Lower lobe of right lung (tissue), 2 donors: ENCODE data around the gene FNDC4. TPM values are rescaled to one million over a fixed set of nuclear protein-coding genes. Genes with fewer than 3 reads are reported as not detected.
A peak's percentile ranks its signal among the peaks of the same experiment; 100 is the strongest.

ENCODE experiments used
- ATAC-seq, 2 donors: fragments of 200-7000 bp; cut with Tn5 transposase; one replicate each; pipeline ENCODE4 v1.9.1; 2020 to 2022; ENCODE audit warnings: mild to moderate bottlenecking in 2 of 2, moderate library complexity in 2 of 2
- DNase-seq: peaks from one replicate; pipeline ENCODE4 v3.0.0-alpha.2; 2020
- H3K27ac ChIP-seq: fragments of 200-600 bp; one replicate; pipeline ENCODE4 v1.8.0; 2022
- H3K27me3 ChIP-seq: fragments of 200-600 bp; one replicate; pipeline ENCODE4 v1.8.0; 2022; ENCODE audit warnings: low read depth
- H3K36me3 ChIP-seq: fragments of 200-600 bp; one replicate; pipeline ENCODE4 v1.8.0; 2022; ENCODE audit warnings: mild to moderate bottlenecking
- H3K4me1 ChIP-seq: fragments of 200-600 bp; one replicate; pipeline ENCODE4 v1.8.0; 2022
- H3K4me3 ChIP-seq: fragments of 200-600 bp; one replicate; pipeline ENCODE4 v1.8.0; 2022; ENCODE audit warnings: mild to moderate bottlenecking
- H3K9me3 ChIP-seq: fragments of 200-600 bp; one replicate; pipeline ENCODE4 v1.8.0; 2022
- intact Hi-C: fragments of 100-400 bp; cut with DNase I; formaldehyde crosslinking; loops from one replicate; pipeline ENCODE4 v1.11.0; 2022
- total RNA-seq: library from RNA; stranded (reverse); fragmentation: NEBNext Ultra II Directional; extraction: Animal tissue kit (Norgen Biotek cat#: 25700); gene quantifications from one replicate; pipeline ENCODE4 v1.2.1, GENCODE V29; 2021
- TF ChIP-seq, protein P1 (sequence below): fragments of 200-600 bp; IDR thresholded peaks from one replicate; pipeline ENCODE4 v1.8.0; 2022; ENCODE audit warnings: antibody characterized with exemption, mild to moderate bottlenecking
- donor health status: DM: no; HTN: yes; CAD: no; lungs with severe emphysema.

Gene FNDC4
- total RNA-seq, 1 donor from 2014 or later: 1.6 TPM

DNA sequence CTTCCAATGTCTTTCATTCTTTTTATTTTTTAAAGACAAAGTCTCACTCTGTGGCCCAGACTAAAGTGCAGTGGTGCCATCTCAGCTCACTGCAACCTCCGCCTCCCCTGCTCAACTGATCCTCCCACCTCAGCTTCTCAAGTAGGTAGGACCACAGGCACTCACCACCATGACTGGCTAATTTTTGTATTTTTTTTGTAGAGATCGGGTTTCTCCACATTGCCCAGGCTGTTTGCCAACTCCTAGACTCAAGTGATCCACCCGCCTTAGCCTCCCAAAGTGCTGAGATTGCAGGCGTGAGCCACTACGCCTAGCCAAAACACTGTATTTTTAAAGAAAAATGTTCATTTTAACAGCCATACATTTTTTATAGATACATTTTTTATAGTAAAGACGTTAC is 14.3 kb upstream of the FNDC4 start:
- no peaks in the 10 kb centered on the region for H3K4me1 ChIP-seq
- H3K27ac ChIP-seq: no peak overlapping the region
- no peaks in the 10 kb centered on the region for H3K27me3 ChIP-seq
- intact Hi-C loops: no loop called here
- TF ChIP-seq, protein P1, sequence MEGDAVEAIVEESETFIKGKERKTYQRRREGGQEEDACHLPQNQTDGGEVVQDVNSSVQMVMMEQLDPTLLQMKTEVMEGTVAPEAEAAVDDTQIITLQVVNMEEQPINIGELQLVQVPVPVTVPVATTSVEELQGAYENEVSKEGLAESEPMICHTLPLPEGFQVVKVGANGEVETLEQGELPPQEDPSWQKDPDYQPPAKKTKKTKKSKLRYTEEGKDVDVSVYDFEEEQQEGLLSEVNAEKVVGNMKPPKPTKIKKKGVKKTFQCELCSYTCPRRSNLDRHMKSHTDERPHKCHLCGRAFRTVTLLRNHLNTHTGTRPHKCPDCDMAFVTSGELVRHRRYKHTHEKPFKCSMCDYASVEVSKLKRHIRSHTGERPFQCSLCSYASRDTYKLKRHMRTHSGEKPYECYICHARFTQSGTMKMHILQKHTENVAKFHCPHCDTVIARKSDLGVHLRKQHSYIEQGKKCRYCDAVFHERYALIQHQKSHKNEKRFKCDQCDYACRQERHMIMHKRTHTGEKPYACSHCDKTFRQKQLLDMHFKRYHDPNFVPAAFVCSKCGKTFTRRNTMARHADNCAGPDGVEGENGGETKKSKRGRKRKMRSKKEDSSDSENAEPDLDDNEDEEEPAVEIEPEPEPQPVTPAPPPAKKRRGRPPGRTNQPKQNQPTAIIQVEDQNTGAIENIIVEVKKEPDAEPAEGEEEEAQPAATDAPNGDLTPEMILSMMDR: no peak
- DNase-seq (no peak), ATAC-seq (peak; percentile 56 to 74)
- no peaks in the 10 kb centered on the region for H3K36me3 ChIP-seq
- no peak overlapping the region for H3K4me3 ChIP-seq
- H3K9me3 ChIP-seq: no peaks in the 10 kb centered on the region

- intact Hi-C loops: no loop called here
- no peaks in the 10 kb centered on the region for H3K27me3 ChIP-seq
- DNase-seq (no peak), ATAC-seq (no peak)
- no peak overlapping the region for H3K27ac ChIP-seq
- TF ChIP-seq, protein P1: no peak
- H3K9me3 ChIP-seq: no peaks in the 10 kb centered on the region
- no peaks in the 10 kb centered on the region for H3K36me3 ChIP-seq
- H3K4me3 ChIP-seq: no peak overlapping the region
- no peaks in the 10 kb centered on the region for H3K4me1 ChIP-seq
Measured at GRCh38 chr2:27507293-27507692, 12.3 kb upstream of the FNDC4 start.

- Histone ChIP-seq H3K36me3 (no peaks in the 10 kb centered on the region), H3K4me3 (no peak overlapping the region), H3K27me3 (no peaks in the 10 kb centered on the region), H3K27ac (no peak overlapping the region), H3K4me1 (no peaks in the 10 kb centered on the region), H3K9me3 (no peaks in the 10 kb centered on the region)
- ATAC-seq (no peak), DNase-seq (no peak)
- TF ChIP-seq, protein P1: no peak
- intact Hi-C loops: no loop called here
Measured at GRCh38 chr2:27506587-27506986, 11.6 kb upstream of the FNDC4 start.

- TF ChIP-seq, protein P1: no peak
- Histone ChIP-seq H3K9me3 (no peaks in the 10 kb centered on the region), H3K27ac (no peak overlapping the region), H3K36me3 (no peaks in the 10 kb centered on the region), H3K27me3 (peaks cover 6% of the 10 kb centered on the region), H3K4me3 (no peak overlapping the region), H3K4me1 (no peaks in the 10 kb centered on the region)
- ATAC-seq (no peak), DNase-seq (no peak)
- intact Hi-C loops: no loop called here
Measured at GRCh38 chr2:27502142-27502541, 7.1 kb upstream of the FNDC4 start.

DNA sequence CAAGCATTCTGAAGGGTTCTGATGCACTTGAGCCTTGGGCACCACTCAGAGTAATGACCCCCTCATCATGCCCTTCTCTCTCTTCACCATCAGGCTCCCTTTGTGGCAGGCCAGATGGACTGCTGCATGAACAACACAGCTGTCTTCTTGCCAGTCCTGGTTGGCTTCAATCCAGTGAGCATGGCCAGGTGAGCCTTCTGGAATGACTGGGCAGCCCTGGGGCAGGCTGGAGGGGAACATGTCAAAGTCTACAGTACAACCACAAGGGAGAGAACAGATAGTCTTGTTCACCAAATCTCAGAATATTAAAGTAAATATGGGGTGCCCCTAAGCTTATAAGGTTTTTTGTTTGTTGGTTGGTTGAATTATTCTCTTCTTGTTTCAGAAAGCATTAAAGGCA is 6.0 kb upstream of the FNDC4 start:
- no peaks in the 10 kb centered on the region for H3K9me3 ChIP-seq
- no peaks in the 10 kb centered on the region for H3K36me3 ChIP-seq
- no peak for ATAC-seq
- peaks cover 7% of the 10 kb centered on the region for H3K4me1 ChIP-seq
- no peak overlapping the region for H3K4me3 ChIP-seq
- TF ChIP-seq, protein P1: no peak
- peaks cover 13% of the 10 kb centered on the region for H3K27me3 ChIP-seq
- H3K27ac ChIP-seq: no peak overlapping the region
- intact Hi-C loops: no loop called here
- no peak for DNase-seq

GRCh38 chr2:27498975-27499374 is 4.0 kb upstream of the FNDC4 start:
- H3K36me3 ChIP-seq: no peaks in the 10 kb centered on the region
- no peak overlapping the region for H3K27ac ChIP-seq
- no peaks in the 10 kb centered on the region for H3K9me3 ChIP-seq
- H3K27me3 ChIP-seq: peaks cover 27% of the 10 kb centered on the region
- H3K4me1 ChIP-seq: peaks cover 20% of the 10 kb centered on the region
- ATAC-seq: no peak
- TF ChIP-seq, protein P1: no peak
- H3K4me3 ChIP-seq: no peak overlapping the region
- intact Hi-C loops: no loop called here
- no peak for DNase-seq
